ENCODE measurements around the gene ANKFN1. TPM values are rescaled to one million over a fixed set of nuclear protein-coding genes. Genes with fewer than 3 reads are reported as not detected.

Gene ANKFN1
- total RNA-seq, 1 experiment from 2014 or later: not detected

- Histone ChIP-seq H2AFZ (ENCODE audit: low read length) (no peak overlapping the region), H3K4me2 (ENCODE audit: insufficient read depth, insufficient read length, low read length) (no peak overlapping the region), H3K27ac (ENCODE audit: insufficient read length, low read depth, low read length) (no peak overlapping the region), H4K8ac (replicated peaks; ENCODE audit: insufficient read length, low read depth, low read length) (no peak overlapping the region), H3T11ph (ENCODE audit: low read length) (no peak overlapping the region), H2BK5ac (ENCODE audit: insufficient read length, low read length) (no peak overlapping the region), H3K4me1 (ENCODE audit: insufficient read depth, low read length) (no peaks in the 10 kb centered on the region), H4K91ac (ENCODE audit: insufficient read length, low read depth, low read length) (no peak overlapping the region), H2AK5ac (ENCODE audit: insufficient read length, low read length) (no peak overlapping the region), H2BK120ac (ENCODE audit: low read depth, low read length, poor library complexity, severe bottlenecking) (no peak overlapping the region), H3K4ac (ENCODE audit: low read depth, low read length) (no peak overlapping the region), H3K23me2 (ENCODE audit: insufficient read length, low read depth, low read length, poor library complexity, severe bottlenecking) (no peaks in the 10 kb centered on the region), H3K79me1 (ENCODE audit: insufficient read depth, low read depth, low read length, poor library complexity, severe bottlenecking) (no peaks in the 10 kb centered on the region), H3K18ac (ENCODE audit: insufficient read length, low read depth, low read length) (no peak overlapping the region), H3K23ac (ENCODE audit: insufficient read length, low read depth, low read length) (no peak overlapping the region), H2BK12ac (ENCODE audit: insufficient read length, low read depth, low read length) (no peak overlapping the region), H2BK15ac (ENCODE audit: low read depth, low read length) (no peak overlapping the region), H2BK20ac (ENCODE audit: low read depth, low read length, poor library complexity, severe bottlenecking) (no peak overlapping the region), H3K9me3 (ENCODE audit: control insufficient read depth, low read depth, low read length) (no peaks in the 10 kb centered on the region), H3K9ac (ENCODE audit: extremely low read depth, insufficient read length, low read length) (no peak overlapping the region), H3K27me3 (ENCODE audit: insufficient read depth, low read length) (no peaks in the 10 kb centered on the region), H3K14ac (ENCODE audit: insufficient read depth, low read length) (no peak overlapping the region), H3K79me2 (ENCODE audit: insufficient read depth, low read length) (no peaks in the 10 kb centered on the region), H4K20me1 (ENCODE audit: control insufficient read depth, insufficient read depth, insufficient read length) (no peaks in the 10 kb centered on the region), H4K5ac (ENCODE audit: insufficient read length, low read depth, low read length) (no peak overlapping the region), H3K56ac (ENCODE audit: insufficient read length, low read depth, low read length) (no peak overlapping the region)
- DNase-seq: no peak
- H3K36me3 Mint-ChIP-seq (ENCODE audit: insufficient read depth in 1 of 3, low read depth in 3 of 3): no peaks in the 10 kb centered on the region
- H3K4me3 Mint-ChIP-seq: no peak overlapping the region
- no CpG with 5 or more reads among the region's 3 CpGs for WGBS (ENCODE audit: extremely low coverage, insufficient read length, low lambda C conversion rate)
- no peak overlapping the region for H3K27ac Mint-ChIP-seq
- peaks cover 2% of the 10 kb centered on the region; the same call in 1 of the 2 replicates for H3K27me3 Mint-ChIP-seq (ENCODE audit: low read depth)
- H3K4me1 Mint-ChIP-seq: peaks cover 0 to 3% of the 10 kb centered on the region in 2 experiments; a peak in 1 of 4 replicates
- no peaks in the 10 kb centered on the region for H3K9me3 Mint-ChIP-seq
- no peak for TF ChIP-seq CTCF (conservative IDR thresholded peaks at IDR 0.05)
Measured at GRCh38 chr17:56300144-56300543, 146.9 kb downstream of the ANKFN1 start.
